HUES6 (cell line): ENCODE measurements around the gene FHOD3.

Experiments
- H3K27ac ChIP-seq: 2 replicates; pipeline ENCODE4 v1.7.0; 2013; ENCODE audit warnings: low read depth, mild to moderate bottlenecking, low read length, inconsistent platforms
- H3K27me3 ChIP-seq: 2 replicates; pipeline ENCODE4 v1.6.1; 2013; ENCODE audit warnings: low read length; ENCODE audit not compliant: control insufficient read depth, insufficient read depth
- H3K36me3 ChIP-seq: 2 replicates; pipeline ENCODE4 v1.6.1; 2013; ENCODE audit warnings: low read length; ENCODE audit not compliant: control insufficient read depth, insufficient read depth
- H3K4me1 ChIP-seq: 2 replicates; pipeline ENCODE4 v1.6.1; 2013; ENCODE audit warnings: low read length; ENCODE audit not compliant: control insufficient read depth, insufficient read depth
- H3K4me3 ChIP-seq: 2 replicates; pipeline ENCODE4 v1.5.1; 2013; ENCODE audit warnings: low read depth, low read length
- H3K9ac ChIP-seq: one replicate; pipeline ENCODE4 v1.6.1; 2013; ENCODE audit warnings: mild to moderate bottlenecking, low read length
- H3K9me3 ChIP-seq: 2 replicates; pipeline ENCODE4 v1.6.1; 2013; ENCODE audit warnings: low read depth, low read length; ENCODE audit not compliant: control insufficient read depth, insufficient read depth

Gene FHOD3

DNA sequence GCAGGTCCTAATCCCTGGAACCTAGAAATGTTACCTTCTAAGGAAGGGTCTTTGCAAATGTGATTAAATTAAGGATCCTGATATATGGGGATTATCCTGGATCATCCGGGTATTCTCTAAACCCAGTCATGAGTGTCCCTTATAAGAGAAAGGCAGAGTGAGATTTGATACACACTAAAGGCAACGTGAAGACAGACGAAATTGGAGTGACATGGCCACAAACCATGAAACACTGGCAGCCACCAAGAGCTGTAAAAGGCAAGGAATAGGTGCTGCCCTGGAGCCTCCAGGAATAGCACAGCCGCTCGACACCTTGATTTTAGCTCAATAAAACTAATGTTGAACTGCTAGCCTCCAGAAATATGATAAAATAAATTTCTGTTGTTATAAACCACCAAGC is 486.3 kb downstream of the FHOD3 start:
- H3K9me3 ChIP-seq, result no peaks in the 10 kb centered on the region
- no peak overlapping the region for H3K9ac ChIP-seq
- H3K27ac ChIP-seq, result no peak overlapping the region
- H3K4me3 ChIP-seq, result no peak overlapping the region
- H3K27me3 ChIP-seq, result no peaks in the 10 kb centered on the region
- H3K4me1 ChIP-seq, result no peaks in the 10 kb centered on the region
- H3K36me3 ChIP-seq, result peaks cover 4% of the 10 kb centered on the region; the same call in 1 of the 2 replicates

DNA sequence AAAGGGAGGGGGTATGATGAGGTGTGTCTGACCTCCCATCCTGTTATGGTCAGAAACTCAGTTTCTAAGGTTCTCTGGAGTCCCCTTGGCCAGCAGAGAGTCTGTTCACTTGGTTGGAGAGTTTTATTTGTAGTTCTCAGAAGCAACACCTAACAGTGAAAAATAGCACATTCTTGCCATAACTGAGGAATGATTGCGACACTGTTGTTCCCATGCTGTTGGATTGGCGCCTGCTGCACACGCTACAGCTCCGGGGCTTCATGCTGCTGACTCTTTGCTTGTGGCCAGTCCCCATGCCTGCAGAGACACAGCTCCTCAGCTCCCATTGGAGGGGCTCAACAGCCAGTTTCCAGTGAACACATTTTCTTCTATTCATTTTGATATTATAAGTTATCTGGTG is 489.2 kb downstream of the FHOD3 start:
- H3K4me1 ChIP-seq, result no peaks in the 10 kb centered on the region
- no peaks in the 10 kb centered on the region for H3K27me3 ChIP-seq
- H3K9ac ChIP-seq, result no peak overlapping the region
- no peak overlapping the region for H3K27ac ChIP-seq
- H3K36me3 ChIP-seq, result peaks cover 20% of the 10 kb centered on the region
- peaks cover 3% of the 10 kb centered on the region; the same call in 1 of the 2 replicates for H3K9me3 ChIP-seq
- no peak overlapping the region for H3K4me3 ChIP-seq

DNA sequence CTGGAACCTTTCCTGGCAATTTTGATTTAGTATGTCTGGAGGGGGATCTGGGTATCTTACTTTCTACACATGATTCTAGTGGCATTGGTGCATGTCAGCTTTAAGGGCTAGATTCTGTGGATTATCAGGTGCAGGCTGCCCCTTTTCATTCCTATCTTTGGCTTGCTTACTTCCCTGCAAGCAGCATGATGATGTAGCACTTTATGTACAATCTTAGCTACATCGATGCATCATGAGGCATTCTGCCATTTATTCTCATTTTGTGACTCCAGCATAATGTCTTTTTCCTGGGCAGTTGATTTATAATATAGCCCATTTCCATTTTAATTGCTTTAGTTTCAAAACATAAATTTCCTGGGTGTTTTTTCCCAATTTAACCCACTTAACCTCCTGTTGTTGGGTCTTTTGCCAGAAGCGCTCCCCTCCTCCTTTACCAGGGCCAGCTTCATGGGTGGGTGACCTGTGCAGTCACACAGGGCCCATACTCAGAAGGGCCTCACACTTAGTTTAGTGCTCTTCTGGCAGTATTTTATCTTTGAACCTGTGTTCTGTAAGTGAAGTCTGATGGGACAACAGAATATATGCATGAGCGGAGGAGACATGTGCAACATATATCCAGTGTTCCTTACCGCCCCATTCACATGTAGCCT is 495.2 kb downstream of the FHOD3 start:
- Histone ChIP-seq H3K9ac (no peak overlapping the region), H3K9me3 (peaks cover 3% of the 10 kb centered on the region; the same call in 1 of the 2 replicates), H3K4me3 (no peak overlapping the region), H3K27me3 (no peaks in the 10 kb centered on the region), H3K36me3 (peaks cover 66% of the 10 kb centered on the region), H3K4me1 (no peaks in the 10 kb centered on the region), H3K27ac (no peak overlapping the region)

DNA sequence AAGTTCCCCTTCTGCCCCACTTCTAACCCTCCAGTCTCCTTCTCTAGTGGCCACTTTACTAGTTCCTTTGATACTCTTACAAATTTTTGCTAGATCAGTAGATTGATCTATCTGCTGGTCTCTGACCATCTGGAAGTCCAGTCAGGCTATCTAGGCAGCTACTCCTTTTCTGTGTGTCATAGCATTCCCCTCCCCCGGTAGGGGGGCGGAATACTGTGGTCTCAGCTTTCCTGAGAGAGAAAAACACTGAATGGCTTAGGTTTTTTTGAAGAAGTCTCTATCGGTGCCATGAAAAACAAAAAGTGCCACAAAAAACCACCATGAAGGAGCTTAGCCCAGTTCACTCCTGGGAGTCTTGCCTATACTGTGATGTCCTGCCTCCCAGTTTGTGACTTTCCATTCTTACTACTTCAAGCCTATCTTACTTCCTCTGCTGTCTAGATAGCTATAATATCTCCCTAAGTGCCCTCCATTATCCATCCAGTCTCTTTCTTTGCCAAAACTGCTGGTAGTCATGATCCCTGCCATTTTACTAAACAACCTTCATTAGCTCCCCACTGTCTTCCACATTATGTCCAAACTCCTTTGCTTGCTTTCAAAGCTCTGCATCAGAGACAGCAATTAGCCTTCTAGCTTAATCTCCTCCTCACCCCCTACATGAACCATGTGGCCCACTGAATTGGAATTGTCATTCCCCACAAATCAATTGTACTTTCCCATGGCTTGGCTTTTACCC is 501.4 kb downstream of the FHOD3 start:
- H3K4me1 ChIP-seq, result no peaks in the 10 kb centered on the region
- H3K9me3 ChIP-seq, result no peaks in the 10 kb centered on the region
- no peak overlapping the region for H3K27ac ChIP-seq
- H3K27me3 ChIP-seq, result no peaks in the 10 kb centered on the region
- no peak overlapping the region for H3K4me3 ChIP-seq
- peaks cover 93% of the 10 kb centered on the region for H3K36me3 ChIP-seq
- no peak overlapping the region for H3K9ac ChIP-seq

DNA sequence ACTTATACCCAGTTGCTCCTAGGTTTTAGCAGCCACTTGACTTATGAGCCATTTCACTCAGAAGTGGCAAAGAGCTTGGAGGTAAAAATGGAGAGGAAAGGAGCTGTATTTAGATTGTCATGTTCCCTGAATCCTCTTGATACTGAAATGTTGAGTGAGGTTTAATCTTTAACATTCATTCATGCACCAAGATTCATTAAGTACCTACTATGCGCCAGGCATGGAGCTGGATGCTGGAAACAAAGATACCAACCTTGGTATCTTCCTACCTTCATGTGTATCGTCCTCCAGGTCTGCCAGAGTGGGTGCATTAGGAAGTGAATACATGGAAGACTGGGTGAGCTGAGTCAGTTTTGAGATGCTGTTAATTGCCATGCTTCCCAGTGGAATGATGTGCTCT is 507.6 kb downstream of the FHOD3 start:
- Histone ChIP-seq H3K9ac (no peak overlapping the region), H3K9me3 (no peaks in the 10 kb centered on the region), H3K27ac (no peak overlapping the region), H3K36me3 (peaks cover 72% of the 10 kb centered on the region), H3K4me1 (no peaks in the 10 kb centered on the region), H3K4me3 (no peak overlapping the region), H3K27me3 (no peaks in the 10 kb centered on the region)

DNA sequence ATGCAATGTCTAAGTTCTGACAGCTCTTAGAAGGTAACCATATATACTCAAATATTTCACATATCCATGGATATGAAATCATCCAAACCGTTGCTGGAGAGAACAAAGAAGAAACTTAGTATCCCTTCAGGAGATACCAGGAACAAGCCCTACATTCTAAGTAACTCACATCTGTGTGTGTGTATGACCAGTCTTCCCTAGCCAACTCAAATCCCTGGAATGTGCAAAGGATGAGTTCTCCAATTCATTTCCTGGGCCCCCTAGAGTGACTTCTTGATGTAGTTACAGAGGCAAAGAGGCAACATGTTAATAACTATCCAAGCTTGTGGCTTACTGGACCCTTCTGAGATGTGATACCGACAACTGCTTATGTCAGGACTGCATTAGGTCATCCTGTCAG is 511.2 kb downstream of the FHOD3 start:
- H3K27ac ChIP-seq, result no peak overlapping the region
- H3K9me3 ChIP-seq, result no peaks in the 10 kb centered on the region
- peaks cover 62% of the 10 kb centered on the region for H3K36me3 ChIP-seq
- no peaks in the 10 kb centered on the region for H3K27me3 ChIP-seq
- no peak overlapping the region for H3K4me3 ChIP-seq
- H3K9ac ChIP-seq, result no peak overlapping the region
- no peaks in the 10 kb centered on the region for H3K4me1 ChIP-seq

DNA sequence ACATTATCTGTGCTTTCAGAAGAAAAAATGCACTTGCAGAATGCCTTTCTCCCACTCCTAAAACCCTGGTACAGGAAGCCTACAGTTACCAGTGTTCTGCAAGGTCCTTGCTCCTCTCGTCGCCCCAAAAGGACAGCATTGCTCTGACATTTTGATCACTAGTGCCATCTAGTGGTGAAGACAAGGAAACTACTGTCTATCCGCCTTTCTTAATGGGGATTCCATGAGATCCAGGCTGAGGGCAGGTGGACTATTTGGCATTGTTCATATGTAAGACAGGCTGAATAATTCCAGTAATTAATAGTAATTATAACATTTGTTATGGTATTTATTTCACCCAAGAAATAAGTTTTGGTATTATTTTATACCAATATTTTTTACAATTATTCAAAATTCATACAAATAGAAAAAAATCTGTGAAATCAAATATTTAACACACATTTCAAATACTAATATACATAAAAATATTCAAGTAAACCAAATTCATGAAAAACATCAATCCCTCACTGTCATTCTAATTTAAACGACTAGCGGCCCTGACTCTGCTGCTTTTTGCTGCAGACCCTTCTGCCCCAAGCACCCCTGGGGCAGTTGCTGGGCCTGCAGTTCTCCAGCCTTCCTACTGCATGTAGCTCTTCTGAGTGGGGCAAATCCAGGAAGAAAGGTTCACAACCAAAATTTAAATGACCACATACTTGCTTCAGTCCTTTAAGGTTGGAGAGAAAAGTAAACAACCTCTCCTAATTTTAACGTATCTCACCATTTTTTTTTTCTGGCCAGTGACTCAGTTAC is 512.3 kb downstream of the FHOD3 start:
- Histone ChIP-seq H3K4me3 (no peak overlapping the region), H3K4me1 (no peaks in the 10 kb centered on the region), H3K9me3 (no peaks in the 10 kb centered on the region), H3K27ac (no peak overlapping the region), H3K36me3 (peaks cover 60% of the 10 kb centered on the region), H3K27me3 (no peaks in the 10 kb centered on the region), H3K9ac (no peak overlapping the region)

DNA sequence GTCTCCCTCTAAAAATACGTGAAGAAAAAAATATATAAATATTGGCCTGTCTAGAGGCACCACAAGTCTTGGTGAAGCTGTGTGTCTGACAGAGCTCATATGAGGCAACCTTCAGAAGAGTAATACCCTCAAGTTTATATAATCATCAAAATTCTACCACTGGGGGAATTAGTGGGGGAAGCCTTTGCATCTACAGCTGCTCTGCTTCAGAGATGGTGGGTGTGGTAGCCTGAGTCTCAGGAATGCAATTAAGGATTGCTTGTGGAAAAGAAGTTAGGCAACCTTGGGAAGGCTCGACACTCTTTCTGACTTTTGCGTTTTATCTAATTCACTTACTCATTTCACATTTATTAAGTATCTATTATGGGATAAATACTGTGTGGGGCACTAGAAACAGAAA is 513.9 kb downstream of the FHOD3 start:
- peaks cover 55% of the 10 kb centered on the region for H3K36me3 ChIP-seq
- H3K27me3 ChIP-seq, result no peaks in the 10 kb centered on the region
- no peaks in the 10 kb centered on the region for H3K4me1 ChIP-seq
- H3K4me3 ChIP-seq, result no peak overlapping the region
- H3K9me3 ChIP-seq, result no peaks in the 10 kb centered on the region
- no peak overlapping the region for H3K27ac ChIP-seq
- no peak overlapping the region for H3K9ac ChIP-seq

DNA sequence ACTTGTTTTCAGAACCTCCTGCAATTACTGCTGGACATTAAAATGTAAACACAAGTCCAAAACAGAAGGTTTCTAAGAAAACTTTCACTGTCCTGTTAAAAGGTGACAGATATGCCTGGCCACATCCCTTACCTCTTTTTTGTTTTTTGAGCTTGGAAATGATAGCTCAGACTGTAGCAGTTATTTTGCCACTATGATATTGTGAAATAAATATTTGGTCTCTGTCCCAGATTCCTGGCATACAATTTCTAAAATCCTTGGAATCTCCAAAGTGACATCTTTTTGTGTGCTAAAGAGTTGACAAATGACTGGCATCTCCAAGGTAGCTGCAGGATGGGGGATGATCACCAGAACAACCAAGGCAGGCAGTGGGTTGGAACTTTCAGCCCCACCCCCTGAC is 514.4 kb downstream of the FHOD3 start:
- no peaks in the 10 kb centered on the region for H3K27me3 ChIP-seq
- H3K4me1 ChIP-seq, result no peaks in the 10 kb centered on the region
- peaks cover 56% of the 10 kb centered on the region for H3K36me3 ChIP-seq
- no peak overlapping the region for H3K4me3 ChIP-seq
- no peaks in the 10 kb centered on the region for H3K9me3 ChIP-seq
- no peak overlapping the region for H3K9ac ChIP-seq
- no peak overlapping the region for H3K27ac ChIP-seq

DNA sequence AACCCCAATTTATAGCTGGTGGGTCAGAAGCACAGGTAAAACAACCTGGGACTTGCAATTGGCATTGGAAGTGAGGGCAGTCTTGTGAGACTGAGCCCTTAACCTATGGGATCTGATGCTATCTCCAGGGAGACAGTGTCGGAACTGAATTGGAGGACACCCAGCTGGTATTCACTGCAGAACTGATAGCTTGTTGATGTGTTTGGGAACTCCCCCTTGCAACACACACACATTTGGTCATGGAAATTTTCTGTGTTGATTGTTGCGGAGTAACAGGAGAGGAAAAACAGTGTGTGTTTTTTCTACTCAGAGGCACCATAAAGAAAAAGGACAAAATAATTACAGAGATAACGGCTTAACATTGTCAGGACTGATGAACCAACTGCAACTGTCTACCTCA is 515.2 kb downstream of the FHOD3 start:
- H3K36me3 ChIP-seq, result peaks cover 56% of the 10 kb centered on the region
- H3K27me3 ChIP-seq, result no peaks in the 10 kb centered on the region
- no peak overlapping the region for H3K4me3 ChIP-seq
- no peak overlapping the region for H3K27ac ChIP-seq
- H3K9ac ChIP-seq, result no peak overlapping the region
- no peaks in the 10 kb centered on the region for H3K4me1 ChIP-seq
- no peaks in the 10 kb centered on the region for H3K9me3 ChIP-seq
